HUES64 (cell line): ENCODE measurements around the gene DROSHA.

Source experiments
- H3K27ac ChIP-seq: 2 replicates; pipeline ENCODE4 v1.7.0; 2013; ENCODE audit warnings: low read depth, low read length, inconsistent platforms
- H3K27me3 ChIP-seq: 2 replicates; pipeline ENCODE4 v1.6.1; 2013; ENCODE audit warnings: mild to moderate bottlenecking, low read length; ENCODE audit not compliant: insufficient read depth
- H3K36me3 ChIP-seq: 2 replicates; pipeline ENCODE4 v1.6.1; 2013; ENCODE audit warnings: mild to moderate bottlenecking, low read length; ENCODE audit not compliant: insufficient read depth
- H3K4me1 ChIP-seq: 2 replicates; pipeline ENCODE4 v1.6.1; 2013; ENCODE audit warnings: mild to moderate bottlenecking, low read length, moderate library complexity; ENCODE audit not compliant: insufficient read depth
- H3K4me3 ChIP-seq: 2 replicates; pipeline ENCODE4 v1.5.1; 2013; ENCODE audit warnings: mild to moderate bottlenecking, low read length, moderate library complexity
- H3K9ac ChIP-seq: 2 replicates; pipeline ENCODE4 v1.6.1; 2013; ENCODE audit warnings: mild to moderate bottlenecking, low read depth, low read length
- H3K9me3 ChIP-seq: 2 replicates; pipeline ENCODE4 v1.6.1; 2013; ENCODE audit warnings: low read depth, low read length; ENCODE audit not compliant: insufficient read depth
- WGBS: fragments of 150-250, 120-280 bp; methylation state at CpG from one replicate; pipeline ENCODE4 v1.1.7; 2013; ENCODE audit warnings: missing lambda C conversion rate; 5-methylcytosine and 5-hydroxymethylcytosine counted together

Gene DROSHA

GRCh38 chr5:31485376-31486207 is 46.3 kb downstream of the DROSHA start:
- H3K9ac ChIP-seq: no peak overlapping the region
- H3K4me3 ChIP-seq: no peak overlapping the region
- H3K4me1 ChIP-seq: no peaks in the 10 kb centered on the region
- peaks cover 91% of the 10 kb centered on the region for H3K36me3 ChIP-seq
- H3K27me3 ChIP-seq: no peaks in the 10 kb centered on the region
- H3K27ac ChIP-seq: no peak overlapping the region
- 94% methylated on average over 7 of the region's 7 CpGs for WGBS
- no peaks in the 10 kb centered on the region for H3K9me3 ChIP-seq

- H3K36me3 ChIP-seq: peaks cover 71% of the 10 kb centered on the region
- H3K27ac ChIP-seq: no peak overlapping the region
- WGBS: 95% methylated on average over 3 of the region's 3 CpGs
Observed at GRCh38 chr5:31481531-31482165, 50.2 kb downstream of the DROSHA start.

DNA sequence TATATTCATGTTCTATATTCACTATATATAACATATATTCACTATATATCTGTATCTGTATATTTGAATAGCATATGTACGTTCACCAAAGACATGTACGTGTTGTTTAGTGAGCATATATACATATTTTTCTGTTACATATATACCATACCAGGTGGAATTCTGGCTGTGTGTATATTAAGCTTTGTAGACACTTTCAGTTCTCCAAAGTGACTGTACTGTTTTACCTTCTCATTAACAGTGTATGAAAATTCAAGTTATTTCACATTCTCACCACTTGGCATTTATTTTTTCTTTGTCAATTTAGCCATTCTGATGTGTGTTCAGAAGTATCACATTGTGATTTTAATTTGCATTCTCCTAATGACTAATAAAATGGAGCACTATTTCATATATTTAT is 52.2 kb downstream of the DROSHA start:
- Histone ChIP-seq H3K9me3 (no peaks in the 10 kb centered on the region), H3K27me3 (no peaks in the 10 kb centered on the region), H3K9ac (no peak overlapping the region), H3K36me3 (peaks cover 59% of the 10 kb centered on the region), H3K27ac (no peak overlapping the region), H3K4me3 (no peak overlapping the region), H3K4me1 (no peaks in the 10 kb centered on the region)
- no CpG with 5 or more reads among the region's 2 CpGs for WGBS

More at GRCh38 chr5:31481531-31482165, 50.2 kb downstream of the DROSHA start:
- Histone ChIP-seq H3K9ac (no peak overlapping the region), H3K9me3 (no peaks in the 10 kb centered on the region), H3K4me3 (no peak overlapping the region), H3K4me1 (no peaks in the 10 kb centered on the region), H3K27me3 (no peaks in the 10 kb centered on the region)

GRCh38 chr5:31478901-31479300 is 53.0 kb downstream of the DROSHA start:
- no peaks in the 10 kb centered on the region for H3K9me3 ChIP-seq
- H3K4me1 ChIP-seq: no peaks in the 10 kb centered on the region
- H3K27me3 ChIP-seq: no peaks in the 10 kb centered on the region
- H3K4me3 ChIP-seq: no peak overlapping the region
- H3K27ac ChIP-seq: no peak overlapping the region
- H3K36me3 ChIP-seq: peaks cover 54% of the 10 kb centered on the region
- no peak overlapping the region for H3K9ac ChIP-seq

DNA sequence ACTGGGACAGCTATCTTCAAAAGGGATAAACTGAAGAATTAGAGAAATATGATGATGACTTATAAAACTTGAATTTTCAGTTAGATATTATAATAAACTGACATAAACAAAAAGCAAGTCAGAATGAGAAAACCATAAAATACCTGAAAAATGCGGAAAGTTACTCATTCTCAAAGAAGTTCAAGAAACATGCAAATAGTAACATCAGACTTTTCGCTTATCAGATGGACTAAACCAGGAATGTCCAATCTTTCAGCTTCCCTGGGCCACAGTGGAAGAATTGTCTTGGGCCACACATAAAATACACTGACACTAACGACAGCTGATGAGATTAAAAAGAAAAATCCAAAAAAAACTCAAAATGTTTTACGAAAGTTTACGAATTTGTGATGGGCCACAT is 53.9 kb downstream of the DROSHA start:
- Histone ChIP-seq H3K4me3 (no peak overlapping the region), H3K36me3 (peaks cover 45% of the 10 kb centered on the region), H3K27me3 (no peaks in the 10 kb centered on the region), H3K4me1 (no peaks in the 10 kb centered on the region), H3K9me3 (no peaks in the 10 kb centered on the region), H3K27ac (no peak overlapping the region), H3K9ac (no peak overlapping the region)
- 97% methylated on average over 5 of the region's 5 CpGs for WGBS

DNA sequence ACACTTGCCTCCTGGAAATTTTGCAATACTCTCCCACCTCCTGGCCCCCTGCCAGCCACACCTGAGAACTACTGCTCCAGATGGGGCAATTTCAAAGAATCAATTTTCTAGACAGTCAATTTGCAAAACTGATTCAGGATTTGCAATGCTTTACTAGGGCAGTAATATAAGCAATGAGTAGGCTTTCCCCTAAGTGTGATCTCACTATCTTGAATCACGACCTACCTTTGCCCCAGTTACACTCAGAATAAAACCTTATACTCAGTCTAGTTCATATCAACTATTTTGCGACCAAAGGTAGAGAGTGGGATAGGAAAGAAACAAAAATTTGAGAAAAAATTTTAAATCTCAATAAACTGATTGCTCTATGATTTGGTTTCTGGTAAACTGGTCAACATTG is 54.4 kb downstream of the DROSHA start:
- H3K36me3 ChIP-seq: peaks cover 41% of the 10 kb centered on the region
- H3K9me3 ChIP-seq: no peaks in the 10 kb centered on the region
- no peaks in the 10 kb centered on the region for H3K27me3 ChIP-seq
- no peak overlapping the region for H3K4me3 ChIP-seq
- no peak overlapping the region for H3K27ac ChIP-seq
- H3K4me1 ChIP-seq: no peaks in the 10 kb centered on the region
- WGBS: 88% methylated on average over 1 of the region's 2 CpGs
- no peak overlapping the region for H3K9ac ChIP-seq

GRCh38 chr5:31476738-31477141 is 55.2 kb downstream of the DROSHA start:
- H3K4me1 ChIP-seq: no peaks in the 10 kb centered on the region
- H3K27ac ChIP-seq: no peak overlapping the region
- H3K9ac ChIP-seq: no peak overlapping the region
- H3K9me3 ChIP-seq: no peaks in the 10 kb centered on the region
- H3K36me3 ChIP-seq: peaks cover 40% of the 10 kb centered on the region
- H3K27me3 ChIP-seq: no peaks in the 10 kb centered on the region
- H3K4me3 ChIP-seq: no peak overlapping the region
- WGBS: 97% methylated on average over 4 of the region's 4 CpGs

DNA sequence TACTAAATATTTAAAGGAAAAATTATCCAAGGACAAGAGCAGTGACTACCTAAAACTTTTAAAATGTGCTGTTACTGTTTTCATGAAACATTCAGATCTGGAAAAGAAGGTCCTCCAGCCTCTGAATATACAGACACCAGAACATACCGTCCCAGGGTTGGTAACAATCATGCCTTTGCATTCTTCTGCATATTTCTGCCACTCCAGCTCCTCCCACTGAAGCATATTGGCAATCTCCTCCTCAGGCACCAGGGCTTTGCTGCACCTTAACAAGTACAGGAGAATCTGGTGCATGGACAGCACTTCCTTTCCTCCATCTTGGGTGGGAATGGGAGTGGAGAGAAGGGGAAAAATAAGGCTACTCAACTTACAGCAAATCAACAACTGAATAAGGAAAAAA is 60.0 kb downstream of the DROSHA start:
- no peaks in the 10 kb centered on the region for H3K4me1 ChIP-seq
- no peak overlapping the region for H3K27ac ChIP-seq
- no peak overlapping the region for H3K4me3 ChIP-seq
- H3K9ac ChIP-seq: no peak overlapping the region
- no peaks in the 10 kb centered on the region for H3K9me3 ChIP-seq
- H3K27me3 ChIP-seq: no peaks in the 10 kb centered on the region
- H3K36me3 ChIP-seq: peaks cover 50% of the 10 kb centered on the region
- WGBS: 89% methylated on average over 1 of the region's 1 CpG

GRCh38 chr5:31471040-31471439 is 60.9 kb downstream of the DROSHA start:
- no peak overlapping the region for H3K4me3 ChIP-seq
- no CpG with 5 or more reads among the region's 2 CpGs for WGBS
- no peak overlapping the region for H3K9ac ChIP-seq
- no peaks in the 10 kb centered on the region for H3K9me3 ChIP-seq
- no peaks in the 10 kb centered on the region for H3K27me3 ChIP-seq
- no peaks in the 10 kb centered on the region for H3K4me1 ChIP-seq
- no peak overlapping the region for H3K27ac ChIP-seq
- peaks cover 59% of the 10 kb centered on the region for H3K36me3 ChIP-seq

DNA sequence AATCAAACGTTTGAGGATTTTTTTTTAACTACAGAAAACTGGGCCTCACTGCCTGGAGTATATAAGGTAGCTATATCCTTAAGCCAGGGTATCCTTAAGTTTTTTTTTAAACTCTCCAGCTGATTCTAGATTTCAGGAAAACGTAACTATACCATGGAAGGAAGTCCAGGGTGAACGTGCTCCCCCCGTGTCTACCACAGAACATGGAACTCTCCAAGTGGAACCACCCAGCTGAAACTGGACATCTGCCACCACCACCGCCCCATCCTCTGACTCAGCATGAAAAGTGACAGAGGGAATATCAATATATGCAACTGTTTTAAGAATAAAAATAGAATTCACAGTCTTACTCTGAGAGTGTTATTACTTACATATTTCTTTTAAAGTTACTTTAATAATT is 61.3 kb downstream of the DROSHA start:
- Histone ChIP-seq H3K9ac (no peak overlapping the region), H3K27ac (no peak overlapping the region), H3K4me3 (no peak overlapping the region), H3K36me3 (peaks cover 61% of the 10 kb centered on the region), H3K27me3 (no peaks in the 10 kb centered on the region), H3K9me3 (no peaks in the 10 kb centered on the region), H3K4me1 (no peaks in the 10 kb centered on the region)
- WGBS: 93% methylated on average over 4 of the region's 5 CpGs

GRCh38 chr5:31469886-31470285 is 62.0 kb downstream of the DROSHA start:
- H3K36me3 ChIP-seq: peaks cover 63% of the 10 kb centered on the region
- WGBS: no CpG with 5 or more reads among the region's 1 CpG

More at GRCh38 chr5:31469886-31470285, 62.0 kb downstream of the DROSHA start:
- H3K4me1 ChIP-seq: no peaks in the 10 kb centered on the region
- no peaks in the 10 kb centered on the region for H3K27me3 ChIP-seq
- no peak overlapping the region for H3K27ac ChIP-seq
- H3K4me3 ChIP-seq: no peak overlapping the region
- H3K9ac ChIP-seq: no peak overlapping the region
- no peaks in the 10 kb centered on the region for H3K9me3 ChIP-seq
